NCI-H446 (cell line): ENCODE measurements around the gene PTDSS2.
"Not testable (repeated sequence)": the region's sequence is repeated elsewhere in the genome, so short reads cannot be mapped to it uniquely, and the experiment has no call there.

Experiments used
- DNase-seq, 2 experiments: peaks; one replicate each; lab custom pipeline; 2025; lab: John Stamatoyannopoulos, UW

PTDSS2 gene

GRCh38 chr11:468493-468892 is 18.4 kb downstream of the PTDSS2 start:
- no peak for DNase-seq

GRCh38 chr11:469026-469683 is 19.1 kb downstream of the PTDSS2 start:
- DNase-seq: not testable (repeated sequence)

- no peak for DNase-seq
Measured at GRCh38 chr11:469684-470560, 19.8 kb downstream of the PTDSS2 start.

- no peak for DNase-seq
Measured at GRCh38 chr11:471468-472145, 21.5 kb downstream of the PTDSS2 start.

- no peak for DNase-seq
Measured at GRCh38 chr11:472272-472671, 22.2 kb downstream of the PTDSS2 start.

- no peak for DNase-seq
Measured at GRCh38 chr11:472816-473215, 22.7 kb downstream of the PTDSS2 start.

GRCh38 chr11:473415-473814 is 23.3 kb downstream of the PTDSS2 start:
- no peak for DNase-seq

- no peak for DNase-seq
Measured at GRCh38 chr11:473962-474785, 24.1 kb downstream of the PTDSS2 start.

- DNase-seq: no peak
Measured at GRCh38 chr11:474914-475506, 24.9 kb downstream of the PTDSS2 start.

GRCh38 chr11:475941-476340 is 25.9 kb downstream of the PTDSS2 start:
- no peak for DNase-seq

- no peak for DNase-seq
Measured at GRCh38 chr11:476416-476815, 26.3 kb downstream of the PTDSS2 start.

- DNase-seq: peak in 1 of 2 experiments; percentile 25
Measured at GRCh38 chr11:477052-477715, 27.1 kb downstream of the PTDSS2 start.

- no peak for DNase-seq
Measured at GRCh38 chr11:479311-479710, 29.2 kb downstream of the PTDSS2 start.

GRCh38 chr11:484616-485015 is 34.5 kb downstream of the PTDSS2 start:
- no peak for DNase-seq

- no peak for DNase-seq
Measured at GRCh38 chr11:486189-486588, 36.1 kb downstream of the PTDSS2 start.

- DNase-seq: no peak
Measured at GRCh38 chr11:487571-488021, 37.5 kb downstream of the PTDSS2 start.

GRCh38 chr11:488062-488461 is 38.0 kb downstream of the PTDSS2 start:
- DNase-seq: no peak

- no peak for DNase-seq
Measured at GRCh38 chr11:488579-488978, 38.5 kb downstream of the PTDSS2 start.

GRCh38 chr11:488992-489391 is 38.9 kb downstream of the PTDSS2 start:
- DNase-seq: no peak

- DNase-seq: no peak
Measured at GRCh38 chr11:489610-490185, 39.6 kb downstream of the PTDSS2 start.
